Liver (tissue), 9 donors: Measurements from ENCODE around the gene SUSD4. TPM values are rescaled to one million over a fixed set of nuclear protein-coding genes. Genes with fewer than 3 reads are reported as not detected.

Experiments
- DNase-seq: peaks from one replicate; pipeline ENCODE4 v3.0.0-alpha.2; 2017; ENCODE audit warnings: low spot score
- H3K27ac ChIP-seq, 2 donors: one replicate each; pipeline ENCODE4 v1.7.0; 2013; ENCODE audit warnings: inconsistent platforms in 2 of 2, low read length in 2 of 2, control low read depth in 1 of 2, low read depth in 1 of 2, mild to moderate bottlenecking in 1 of 2
- H3K27me3 ChIP-seq, 4 donors: one replicate each; pipeline versions ENCODE4 v1.6.1 to v1.7.0; 2013; ENCODE audit warnings: low read length in 3 of 4, inconsistent platforms in 1 of 4, mild to moderate bottlenecking in 1 of 4, moderate library complexity in 1 of 4; ENCODE audit not compliant: control insufficient read depth in 4 of 4, insufficient read depth in 4 of 4
- H3K36me3 ChIP-seq, 4 donors: one replicate each; pipeline versions ENCODE4 v1.6.1 to v1.7.0; 2013; ENCODE audit warnings: low read length in 3 of 4, mild to moderate bottlenecking in 3 of 4, low read depth in 1 of 4, moderate library complexity in 1 of 4; ENCODE audit not compliant: control insufficient read depth in 4 of 4, insufficient read depth in 3 of 4
- H3K4me1 ChIP-seq, 4 donors: one replicate each; pipeline versions ENCODE4 v1.6.1 to v1.7.0; 2013; ENCODE audit warnings: low read length in 3 of 4, mild to moderate bottlenecking in 3 of 4, moderate library complexity in 1 of 4; ENCODE audit not compliant: control insufficient read depth in 4 of 4, insufficient read depth in 4 of 4
- H3K4me3 ChIP-seq, 3 donors: one replicate each; pipeline versions ENCODE4 v1.6.1 to v1.7.0; 2013; ENCODE audit warnings: low read length in 3 of 3, control low read depth in 1 of 3, low read depth in 1 of 3, mild to moderate bottlenecking in 1 of 3
- H3K9ac ChIP-seq, 2 donors: one replicate each; pipeline ENCODE4 v1.7.0; 2013; ENCODE audit warnings: low read length in 2 of 2, mild to moderate bottlenecking in 2 of 2, moderate library complexity in 2 of 2, control low read depth in 1 of 2, low read depth in 1 of 2
- H3K9me3 ChIP-seq, 4 donors: one replicate each; pipeline versions ENCODE4 v1.6.1 to v1.7.0; 2013; ENCODE audit warnings: low read length in 3 of 4; ENCODE audit not compliant: control insufficient read depth in 4 of 4
- CTCF ChIP-seq: fragments of 150-350 bp; IDR thresholded peaks from 2 replicates; pipeline ENCODE4 v1.5.1; 2017; ENCODE audit warnings: improper control_type of control experiment, low read depth, low read length; ENCODE audit not compliant: missing input control
- EGR1 ChIP-seq, 2 donors: IDR thresholded peaks; 2 replicates each; pipeline ENCODE4 v1.6.1; 2016 to 2018; ENCODE audit warnings: antibody characterized with exemption in 2 of 2, low read depth in 2 of 2
- FOXA2 ChIP-seq: IDR thresholded peaks from 2 replicates; pipeline ENCODE4 v1.6.1; 2016; ENCODE audit warnings: antibody characterized with exemption
- GABPA ChIP-seq, 2 donors: IDR thresholded peaks in 1 of 2; conservative IDR thresholded peaks in 1 of 2; 2 replicates each; pipeline ENCODE4 v1.6.1; 2016; ENCODE audit warnings: antibody characterized with exemption in 2 of 2, mild to moderate bottlenecking in 1 of 2, moderate library complexity in 1 of 2
- HNF4A ChIP-seq, 2 donors: conservative IDR thresholded peaks; 2 replicates each; pipeline ENCODE4 v1.6.1; 2016; ENCODE audit warnings: antibody characterized with exemption in 2 of 2, mild to moderate bottlenecking in 2 of 2
- HNF4G ChIP-seq: IDR thresholded peaks from 2 replicates; pipeline ENCODE4 v1.6.1; 2016; ENCODE audit warnings: antibody characterized with exemption
- NR2F2 ChIP-seq: IDR thresholded peaks from 2 replicates; pipeline ENCODE4 v1.6.1; 2016; ENCODE audit warnings: antibody characterized with exemption
- RAD21 ChIP-seq, 2 donors: IDR thresholded peaks; 2 replicates each; pipeline ENCODE4 v1.6.1; 2016; ENCODE audit warnings: antibody characterized with exemption in 2 of 2, mild to moderate bottlenecking in 2 of 2
- REST ChIP-seq: IDR thresholded peaks from 2 replicates; pipeline ENCODE4 v1.6.1; 2016; ENCODE audit warnings: antibody characterized with exemption, mild to moderate bottlenecking
- RXRA ChIP-seq, 2 donors: IDR thresholded peaks; 2 replicates each; pipeline ENCODE4 v1.6.1; 2017 to 2018; ENCODE audit warnings: antibody characterized with exemption in 2 of 2, mild to moderate bottlenecking in 1 of 2
- SP1 ChIP-seq: IDR thresholded peaks from 2 replicates; pipeline ENCODE4 v1.6.1; 2018; ENCODE audit warnings: antibody characterized with exemption, mild to moderate bottlenecking
- TAF1 ChIP-seq: conservative IDR thresholded peaks from 2 replicates; pipeline ENCODE4 v1.6.1; 2016; ENCODE audit warnings: antibody characterized with exemption, mild to moderate bottlenecking
- YY1 ChIP-seq: IDR thresholded peaks from 2 replicates; pipeline ENCODE4 v1.6.1; 2016; ENCODE audit warnings: antibody characterized with exemption, mild to moderate bottlenecking
- WGBS: extraction: QIAGEN DNeasy Blood & Tissue Kit; methylation state at CpG from one replicate; pipeline ENCODE4 v1.1.7; 2013; 5-methylcytosine and 5-hydroxymethylcytosine counted together
- polyA plus RNA-seq, 2 donors: library from polyadenylated mRNA; stranded (reverse) in 1 of 2; unstranded in 1 of 2; fragments of 200-250 nt in 1 of 2; fragments of >200 nt in 1 of 2; fragmentation: Nextera tagmentation in 1 of 2; extraction: Ambion mirVana in 1 of 2; gene quantifications; one replicate each; pipeline versions ENCODE4 v1.2.1 to v1.2.3, GENCODE V29; 2013 to 2015
- total RNA-seq, 2 donors: library from RNA; depleted of rRNA; stranded (reverse); fragments of >200 nt; gene quantifications; one replicate each; pipeline ENCODE4 v1.2.3, GENCODE V29; 2014
- TF ChIP-seq, protein P1 (sequence below): IDR thresholded peaks from 2 replicates; pipeline ENCODE4 v1.6.1; 2016; ENCODE audit warnings: antibody characterized with exemption
- TF ChIP-seq, protein P2 (sequence below): IDR thresholded peaks from 2 replicates; pipeline ENCODE4 v1.6.1; 2016; ENCODE audit warnings: antibody characterized with exemption
- donor health status: healthy.
- donor health status: healthy.
- donor health status: healthy.
- donor health status: healthy.
- donor health status: healthy.

The SUSD4 gene
- total and polyA plus RNA-seq, 4 donors, result 1.1 to 3.8 (median 1.8) TPM

GRCh38 chr1:223188618-223189356 lies 175.2 kb downstream of the SUSD4 start:
- peaks cover 0 to 9% (median 3%) of the 10 kb centered on the region in 4 donors for H3K4me1 ChIP-seq
- no peak overlapping the region for H3K9ac ChIP-seq
- no peaks in the 10 kb centered on the region for H3K9me3 ChIP-seq
- WGBS, result 79% methylated on average over 5 of the region's 5 CpGs
- no peaks in the 10 kb centered on the region for H3K36me3 ChIP-seq
- no peak for TF ChIP-seq GABPA (IDR thresholded peaks at IDR 0.05 in 1 of 2, conservative IDR thresholded peaks at IDR 0.05 in 1 of 2)
- TF ChIP-seq FOXA2, result no peak
- TF ChIP-seq, protein P1, sequence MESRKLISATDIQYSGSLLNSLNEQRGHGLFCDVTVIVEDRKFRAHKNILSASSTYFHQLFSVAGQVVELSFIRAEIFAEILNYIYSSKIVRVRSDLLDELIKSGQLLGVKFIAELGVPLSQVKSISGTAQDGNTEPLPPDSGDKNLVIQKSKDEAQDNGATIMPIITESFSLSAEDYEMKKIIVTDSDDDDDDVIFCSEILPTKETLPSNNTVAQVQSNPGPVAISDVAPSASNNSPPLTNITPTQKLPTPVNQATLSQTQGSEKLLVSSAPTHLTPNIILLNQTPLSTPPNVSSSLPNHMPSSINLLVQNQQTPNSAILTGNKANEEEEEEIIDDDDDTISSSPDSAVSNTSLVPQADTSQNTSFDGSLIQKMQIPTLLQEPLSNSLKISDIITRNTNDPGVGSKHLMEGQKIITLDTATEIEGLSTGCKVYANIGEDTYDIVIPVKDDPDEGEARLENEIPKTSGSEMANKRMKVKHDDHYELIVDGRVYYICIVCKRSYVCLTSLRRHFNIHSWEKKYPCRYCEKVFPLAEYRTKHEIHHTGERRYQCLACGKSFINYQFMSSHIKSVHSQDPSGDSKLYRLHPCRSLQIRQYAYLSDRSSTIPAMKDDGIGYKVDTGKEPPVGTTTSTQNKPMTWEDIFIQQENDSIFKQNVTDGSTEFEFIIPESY, result no peak
- TF ChIP-seq YY1, result no peak
- no peak for TF ChIP-seq NR2F2
- peak in 1 of 2 donors; percentile 43 for TF ChIP-seq RAD21 (IDR thresholded peaks at IDR 0.05)
- TF ChIP-seq, protein P2, sequence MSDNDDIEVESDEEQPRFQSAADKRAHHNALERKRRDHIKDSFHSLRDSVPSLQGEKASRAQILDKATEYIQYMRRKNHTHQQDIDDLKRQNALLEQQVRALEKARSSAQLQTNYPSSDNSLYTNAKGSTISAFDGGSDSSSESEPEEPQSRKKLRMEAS, result peak; percentile 37
- TF ChIP-seq EGR1 (IDR thresholded peaks at IDR 0.05; ENCODE audit: low read depth in 2 of 2), result peak in 1 of 2 donors; percentile 21
- TF ChIP-seq RXRA (IDR thresholded peaks at IDR 0.05), result peak; percentile 55 to 82
- peak in 1 of 2 donors; percentile 42 for TF ChIP-seq HNF4A (conservative IDR thresholded peaks at IDR 0.05)
- TF ChIP-seq REST, result no peak
- TF ChIP-seq SP1, result peak; percentile 76
- peak; percentile 31 for DNase-seq
- H3K4me3 ChIP-seq, result no peak overlapping the region
- H3K27me3 ChIP-seq, result no peaks in the 10 kb centered on the region
- H3K27ac ChIP-seq, result no peak overlapping the region

- Histone ChIP-seq H3K4me1 (peaks cover 0 to 11% (median 3%) of the 10 kb centered on the region in 4 donors), H3K9ac (no peak overlapping the region), H3K9me3 (no peaks in the 10 kb centered on the region), H3K27ac (no peak overlapping the region), H3K27me3 (no peaks in the 10 kb centered on the region), H3K36me3 (no peaks in the 10 kb centered on the region), H3K4me3 (no peak overlapping the region)
- 94% methylated on average over 3 of the region's 3 CpGs for WGBS
- no peak for TF ChIP-seq TAF1
- TF ChIP-seq EGR1 (IDR thresholded peaks at IDR 0.05; ENCODE audit: low read depth in 2 of 2), result no peak
- no peak for TF ChIP-seq RXRA (IDR thresholded peaks at IDR 0.05)
- no peak for TF ChIP-seq FOXA2
- no peak for TF ChIP-seq NR2F2
- TF ChIP-seq HNF4A (conservative IDR thresholded peaks at IDR 0.05), result no peak
- no peak for TF ChIP-seq RAD21 (IDR thresholded peaks at IDR 0.05)
- no peak for TF ChIP-seq HNF4G
- TF ChIP-seq, protein P2, result no peak
- TF ChIP-seq CTCF, result no peak
- DNase-seq, result no peak
Measured at GRCh38 chr1:223186800-223187199, 177.2 kb downstream of the SUSD4 start.
